ENCODE results near the gene REELD1.

- TF ChIP-seq POLR2AphosphoS5 (IDR thresholded peaks at IDR 0.05; ENCODE audit: low read depth) (no peak), CTCF (IDR thresholded peaks at IDR 0.05; ENCODE audit: insufficient read depth, low read length) (no peak), REST (IDR thresholded peaks at IDR 0.05; ENCODE audit: insufficient replicate concordance, low read depth) (no peak)
Observed at GRCh38 chr4:146247356-146247755, 33.0 kb downstream of the REELD1 start.
